NCI-H446 treated with DMSO at 0.1 percent for 48 hours (cell line): ENCODE measurements around the gene DSTN.

Source experiments
- DNase-seq: peaks from one replicate; lab custom pipeline; 2025; lab: John Stamatoyannopoulos, UW

Gene DSTN

GRCh38 chr20:17569616-17570346 is at the start of gene DSTN:
Gene DSTN, plus strand, starts transcription at chr20:17570075. Its CDS starts 134 bp downstream, at chr20:17570209.
- DNase-seq: peak; percentile 72

GRCh38 chr20:17520583-17520982 is 49.3 kb upstream of the DSTN start:
- no peak for DNase-seq

GRCh38 chr20:17522528-17522927 is 47.3 kb upstream of the DSTN start:
- no peak for DNase-seq

GRCh38 chr20:17523326-17523725 is 46.5 kb upstream of the DSTN start:
- DNase-seq: no peak

- DNase-seq: no peak
These were observed 45.3 kb upstream of the DSTN start for GRCh38 chr20:17524560-17524959.

GRCh38 chr20:17525132-17525531 is 44.7 kb upstream of the DSTN start:
- no peak for DNase-seq

- DNase-seq: no peak
These were observed 44.2 kb upstream of the DSTN start for GRCh38 chr20:17525650-17526049.

GRCh38 chr20:17529586-17529985 is 40.3 kb upstream of the DSTN start:
- no peak for DNase-seq

GRCh38 chr20:17530153-17530552 is 39.7 kb upstream of the DSTN start:
- DNase-seq: no peak

- DNase-seq: peak; percentile 51
These were observed 38.9 kb upstream of the DSTN start, which contains the start of gene BFSP1 for GRCh38 chr20:17530716-17531664. Gene BFSP1, minus strand, starts transcription at chr20:17531379. Its CDS starts 50 bp downstream, at chr20:17531329.

GRCh38 chr20:17531665-17532025 is 38.2 kb upstream of the DSTN start:
- no peak for DNase-seq

GRCh38 chr20:17533396-17533795 is 36.5 kb upstream of the DSTN start:
- DNase-seq: peak; percentile 39

- no peak for DNase-seq
These were observed 35.8 kb upstream of the DSTN start for GRCh38 chr20:17534077-17534476.

- peak; percentile 72 for DNase-seq
These were observed 32.9 kb upstream of the DSTN start for GRCh38 chr20:17536944-17537444.

- no peak for DNase-seq
These were observed 31.9 kb upstream of the DSTN start for GRCh38 chr20:17537959-17538358.

GRCh38 chr20:17538517-17539170 is 31.2 kb upstream of the DSTN start:
- no peak for DNase-seq

GRCh38 chr20:17541596-17541995 is 28.3 kb upstream of the DSTN start:
- DNase-seq: no peak

- DNase-seq: no peak
These were observed 27.9 kb upstream of the DSTN start for GRCh38 chr20:17541996-17542395.

GRCh38 chr20:17542481-17542880 is 27.4 kb upstream of the DSTN start:
- no peak for DNase-seq

- DNase-seq: no peak
These were observed 26.9 kb upstream of the DSTN start for GRCh38 chr20:17542993-17543412.

GRCh38 chr20:17543531-17544131 is 26.2 kb upstream of the DSTN start:
- DNase-seq: peak; percentile 56

GRCh38 chr20:17545127-17545526 is 24.7 kb upstream of the DSTN start:
- no peak for DNase-seq
